Measurements from ENCODE around the gene NYAP1.
"Not testable (repeated sequence)": the region's sequence is repeated elsewhere in the genome, so short reads cannot be mapped to it uniquely, and the experiment has no call there.

Gene NYAP1

GRCh38 chr7:100515072-100515532, 31.4 kb downstream of the NYAP1 start:
- DNase-seq, result no peak

GRCh38 chr7:100516135-100516812, 32.5 kb downstream of the NYAP1 start:
- no peak for DNase-seq

- no peak for DNase-seq
Observed at GRCh38 chr7:100517305-100517704, 33.6 kb downstream of the NYAP1 start.

- no peak for DNase-seq
Observed at GRCh38 chr7:100519580-100519979, 35.9 kb downstream of the NYAP1 start.

- DNase-seq, result no peak
Observed at GRCh38 chr7:100520138-100520537, 36.4 kb downstream of the NYAP1 start.

- DNase-seq, result no peak
Observed at GRCh38 chr7:100521076-100521475, 37.3 kb downstream of the NYAP1 start.

GRCh38 chr7:100521909-100522593, 38.3 kb downstream of the NYAP1 start:
- not testable (repeated sequence) for DNase-seq

- not testable (repeated sequence) for DNase-seq
Observed at GRCh38 chr7:100523192-100523591, 39.5 kb downstream of the NYAP1 start.

GRCh38 chr7:100528108-100528866, 44.6 kb downstream of the NYAP1 start:
- not testable (repeated sequence) for DNase-seq

GRCh38 chr7:100532165-100533022, 48.7 kb downstream of the NYAP1 start:
- no peak for DNase-seq

GRCh38 chr7:100535982-100536381, 52.3 kb downstream of the NYAP1 start:
- not testable (repeated sequence) for DNase-seq

- DNase-seq, result not testable (repeated sequence)
Observed at GRCh38 chr7:100536695-100537094, 53.0 kb downstream of the NYAP1 start.

- DNase-seq, result no peak
Observed at GRCh38 chr7:100538348-100538653, 54.6 kb downstream of the NYAP1 start.

GRCh38 chr7:100538654-100539435, 55.1 kb downstream of the NYAP1 start, which contains the start of gene AGFG2:
Gene AGFG2, plus strand, starts transcription at chr7:100539203. Its CDS starts 144 bp downstream, at chr7:100539347.
- DNase-seq, result peak; percentile 93 to 100

- DNase-seq, result no peak
Observed at GRCh38 chr7:100539436-100540006, 55.8 kb downstream of the NYAP1 start.

- no peak for DNase-seq
Observed at GRCh38 chr7:100540073-100540723, 56.5 kb downstream of the NYAP1 start.

GRCh38 chr7:100541309-100541708, 57.6 kb downstream of the NYAP1 start:
- not testable (repeated sequence) for DNase-seq

- no peak for DNase-seq
Observed at GRCh38 chr7:100543586-100543985, 59.9 kb downstream of the NYAP1 start.

- DNase-seq, result no peak
Observed at GRCh38 chr7:100544386-100544785, 60.7 kb downstream of the NYAP1 start.

All from bone marrow (tissue), 2 donors.